ENCODE results near the gene SMARCAD1. TPM values are rescaled to one million over a fixed set of nuclear protein-coding genes. Genes with fewer than 3 reads are reported as not detected.

SMARCAD1 gene
- total and polyA plus RNA-seq, 2 experiments from 2014 or later: 23.8 to 86.2 TPM

DNA sequence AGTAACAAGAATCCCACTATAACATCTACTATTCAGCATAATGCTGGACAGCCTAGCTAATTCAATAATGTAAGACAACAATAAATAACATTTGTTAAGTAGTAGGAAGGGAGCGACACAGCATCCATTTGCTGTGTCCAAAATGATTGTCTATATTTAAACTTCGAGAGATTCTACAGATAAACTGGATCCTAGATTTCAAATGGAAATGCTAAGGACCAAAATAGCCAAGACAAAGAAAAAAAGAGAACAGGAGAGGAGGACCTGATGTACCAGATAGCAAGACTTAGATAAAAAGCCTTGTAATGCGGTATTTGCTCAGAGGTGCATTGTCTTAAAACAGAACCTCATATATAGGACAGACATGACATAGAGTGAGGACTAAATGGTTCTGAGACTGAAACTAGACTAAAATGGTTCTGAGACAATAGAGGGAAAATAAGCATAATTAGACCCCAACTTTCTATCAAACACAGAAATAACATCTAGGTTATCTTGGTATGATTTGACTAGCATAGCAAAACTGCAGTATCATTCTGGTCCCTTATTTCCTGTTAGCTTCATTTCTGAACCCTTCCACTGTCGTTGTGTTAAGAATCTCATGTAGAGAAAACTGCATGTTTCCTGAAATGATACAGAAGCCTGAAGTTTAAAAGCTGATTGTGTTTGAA is 131.2 kb downstream of the SMARCAD1 start (continued):
- TF ChIP-seq, protein P1, sequence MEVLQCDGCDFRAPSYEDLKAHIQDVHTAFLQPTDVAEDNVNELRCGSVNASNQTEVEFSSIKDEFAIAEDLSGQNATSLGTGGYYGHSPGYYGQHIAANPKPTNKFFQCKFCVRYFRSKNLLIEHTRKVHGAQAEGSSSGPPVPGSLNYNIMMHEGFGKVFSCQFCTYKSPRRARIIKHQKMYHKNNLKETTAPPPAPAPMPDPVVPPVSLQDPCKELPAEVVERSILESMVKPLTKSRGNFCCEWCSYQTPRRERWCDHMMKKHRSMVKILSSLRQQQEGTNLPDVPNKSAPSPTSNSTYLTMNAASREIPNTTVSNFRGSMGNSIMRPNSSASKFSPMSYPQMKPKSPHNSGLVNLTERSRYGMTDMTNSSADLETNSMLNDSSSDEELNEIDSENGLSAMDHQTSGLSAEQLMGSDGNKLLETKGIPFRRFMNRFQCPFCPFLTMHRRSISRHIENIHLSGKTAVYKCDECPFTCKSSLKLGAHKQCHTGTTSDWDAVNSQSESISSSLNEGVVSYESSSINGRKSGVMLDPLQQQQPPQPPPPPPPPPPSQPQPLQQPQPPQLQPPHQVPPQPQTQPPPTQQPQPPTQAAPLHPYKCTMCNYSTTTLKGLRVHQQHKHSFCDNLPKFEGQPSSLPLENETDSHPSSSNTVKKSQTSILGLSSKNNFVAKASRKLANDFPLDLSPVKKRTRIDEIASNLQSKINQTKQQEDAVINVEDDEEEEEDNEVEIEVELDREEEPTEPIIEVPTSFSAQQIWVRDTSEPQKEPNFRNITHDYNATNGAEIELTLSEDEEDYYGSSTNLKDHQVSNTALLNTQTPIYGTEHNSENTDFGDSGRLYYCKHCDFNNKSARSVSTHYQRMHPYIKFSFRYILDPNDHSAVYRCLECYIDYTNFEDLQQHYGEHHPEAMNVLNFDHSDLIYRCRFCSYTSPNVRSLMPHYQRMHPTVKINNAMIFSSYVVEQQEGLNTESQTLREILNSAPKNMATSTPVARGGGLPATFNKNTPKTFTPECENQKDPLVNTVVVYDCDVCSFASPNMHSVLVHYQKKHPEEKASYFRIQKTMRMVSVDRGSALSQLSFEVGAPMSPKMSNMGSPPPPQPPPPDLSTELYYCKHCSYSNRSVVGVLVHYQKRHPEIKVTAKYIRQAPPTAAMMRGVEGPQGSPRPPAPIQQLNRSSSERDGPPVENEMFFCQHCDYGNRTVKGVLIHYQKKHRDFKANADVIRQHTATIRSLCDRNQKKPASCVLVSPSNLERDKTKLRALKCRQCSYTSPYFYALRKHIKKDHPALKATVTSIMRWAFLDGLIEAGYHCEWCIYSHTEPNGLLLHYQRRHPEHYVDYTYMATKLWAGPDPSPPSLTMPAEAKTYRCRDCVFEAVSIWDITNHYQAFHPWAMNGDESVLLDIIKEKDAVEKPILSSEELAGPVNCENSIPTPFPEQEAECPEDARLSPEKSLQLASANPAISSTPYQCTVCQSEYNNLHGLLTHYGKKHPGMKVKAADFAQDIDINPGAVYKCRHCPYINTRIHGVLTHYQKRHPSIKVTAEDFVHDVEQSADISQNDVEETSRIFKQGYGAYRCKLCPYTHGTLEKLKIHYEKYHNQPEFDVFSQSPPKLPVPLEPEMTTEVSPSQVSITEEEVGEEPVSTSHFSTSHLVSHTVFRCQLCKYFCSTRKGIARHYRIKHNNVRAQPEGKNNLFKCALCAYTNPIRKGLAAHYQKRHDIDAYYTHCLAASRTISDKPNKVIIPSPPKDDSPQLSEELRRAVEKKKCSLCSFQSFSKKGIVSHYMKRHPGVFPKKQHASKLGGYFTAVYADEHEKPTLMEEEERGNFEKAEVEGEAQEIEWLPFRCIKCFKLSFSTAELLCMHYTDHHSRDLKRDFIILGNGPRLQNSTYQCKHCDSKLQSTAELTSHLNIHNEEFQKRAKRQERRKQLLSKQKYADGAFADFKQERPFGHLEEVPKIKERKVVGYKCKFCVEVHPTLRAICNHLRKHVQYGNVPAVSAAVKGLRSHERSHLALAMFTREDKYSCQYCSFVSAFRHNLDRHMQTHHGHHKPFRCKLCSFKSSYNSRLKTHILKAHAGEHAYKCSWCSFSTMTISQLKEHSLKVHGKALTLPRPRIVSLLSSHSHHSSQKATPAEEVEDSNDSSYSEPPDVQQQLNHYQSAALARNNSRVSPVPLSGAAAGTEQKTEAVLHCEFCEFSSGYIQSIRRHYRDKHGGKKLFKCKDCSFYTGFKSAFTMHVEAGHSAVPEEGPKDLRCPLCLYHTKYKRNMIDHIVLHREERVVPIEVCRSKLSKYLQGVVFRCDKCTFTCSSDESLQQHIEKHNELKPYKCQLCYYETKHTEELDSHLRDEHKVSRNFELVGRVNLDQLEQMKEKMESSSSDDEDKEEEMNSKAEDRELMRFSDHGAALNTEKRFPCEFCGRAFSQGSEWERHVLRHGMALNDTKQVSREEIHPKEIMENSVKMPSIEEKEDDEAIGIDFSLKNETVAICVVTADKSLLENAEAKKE (CRISPR knock-in tag; IDR thresholded peaks at IDR 0.05): no peak
- no peak for TF ChIP-seq ZNF331 (CRISPR knock-in tag; IDR thresholded peaks at IDR 0.05; ENCODE audit: low read depth)
- TF ChIP-seq JUNB (IDR thresholded peaks at IDR 0.05; ENCODE audit: unreplicated experiment): no peak
- TF ChIP-seq STAT1 (IDR thresholded peaks at IDR 0.05; ENCODE audit: unreplicated experiment): no peak
- no peak for TF ChIP-seq EZH2 (IDR thresholded peaks at IDR 0.05; ENCODE audit: low read depth, unreplicated experiment)
- no peak for TF ChIP-seq POLR2AphosphoS5 (IDR thresholded peaks at IDR 0.05; ENCODE audit: low read depth)

DNA sequence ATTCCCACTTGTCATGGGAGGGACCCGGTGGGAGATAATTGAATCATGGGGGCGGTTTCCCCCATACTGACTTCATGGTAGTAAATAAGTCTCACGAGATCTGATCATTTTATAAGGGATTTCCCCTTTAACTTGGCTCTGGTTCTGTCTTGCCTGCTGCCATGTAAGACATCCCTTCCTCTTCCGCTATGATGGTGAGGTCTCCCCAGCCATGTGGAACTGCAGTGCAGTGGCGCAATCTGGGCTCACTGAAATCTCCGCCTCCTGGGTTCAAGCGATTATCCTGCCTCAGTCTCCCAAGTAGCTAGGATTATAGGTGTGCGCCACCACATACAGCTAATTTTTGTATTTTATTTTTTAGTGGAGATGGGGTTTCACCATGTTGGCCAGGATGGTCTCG is 132.1 kb downstream of the SMARCAD1 start:
- H3K9me2 ChIP-seq (ENCODE audit: insufficient read depth): no peaks in the 10 kb centered on the region
- no peaks in the 10 kb centered on the region for H3F3A ChIP-seq (replicated peaks; ENCODE audit: low read depth)
- H3K27me3 Mint-ChIP-seq (ENCODE audit: insufficient read depth, low read depth, poor library complexity): peaks cover 2% of the 10 kb centered on the region
- no peaks in the 10 kb centered on the region for H3K27me3 ChIP-seq (ENCODE audit: insufficient read depth)
- H3K79me2 ChIP-seq (replicated peaks; ENCODE audit: insufficient read depth): no peaks in the 10 kb centered on the region
- H3K27ac Mint-ChIP-seq: no peak overlapping the region
- no peak for TF ChIP-seq EZH2 (IDR thresholded peaks at IDR 0.05; ENCODE audit: low read depth, unreplicated experiment)
- no peak for TF ChIP-seq ZNF114 (CRISPR knock-in tag; IDR thresholded peaks at IDR 0.05)
- no peak for TF ChIP-seq POLR2AphosphoS5 (IDR thresholded peaks at IDR 0.05; ENCODE audit: low read depth)
- no peak for TF ChIP-seq NANOG (IDR thresholded peaks at IDR 0.05; ENCODE audit: borderline replicate concordance)
- no peak for TF ChIP-seq EZH2phosphoT487 (IDR thresholded peaks at IDR 0.05; ENCODE audit: unreplicated experiment)
- TF ChIP-seq, protein P2, sequence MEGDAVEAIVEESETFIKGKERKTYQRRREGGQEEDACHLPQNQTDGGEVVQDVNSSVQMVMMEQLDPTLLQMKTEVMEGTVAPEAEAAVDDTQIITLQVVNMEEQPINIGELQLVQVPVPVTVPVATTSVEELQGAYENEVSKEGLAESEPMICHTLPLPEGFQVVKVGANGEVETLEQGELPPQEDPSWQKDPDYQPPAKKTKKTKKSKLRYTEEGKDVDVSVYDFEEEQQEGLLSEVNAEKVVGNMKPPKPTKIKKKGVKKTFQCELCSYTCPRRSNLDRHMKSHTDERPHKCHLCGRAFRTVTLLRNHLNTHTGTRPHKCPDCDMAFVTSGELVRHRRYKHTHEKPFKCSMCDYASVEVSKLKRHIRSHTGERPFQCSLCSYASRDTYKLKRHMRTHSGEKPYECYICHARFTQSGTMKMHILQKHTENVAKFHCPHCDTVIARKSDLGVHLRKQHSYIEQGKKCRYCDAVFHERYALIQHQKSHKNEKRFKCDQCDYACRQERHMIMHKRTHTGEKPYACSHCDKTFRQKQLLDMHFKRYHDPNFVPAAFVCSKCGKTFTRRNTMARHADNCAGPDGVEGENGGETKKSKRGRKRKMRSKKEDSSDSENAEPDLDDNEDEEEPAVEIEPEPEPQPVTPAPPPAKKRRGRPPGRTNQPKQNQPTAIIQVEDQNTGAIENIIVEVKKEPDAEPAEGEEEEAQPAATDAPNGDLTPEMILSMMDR (conservative IDR thresholded peaks at IDR 0.05; ENCODE audit: low read depth in 2 of 2): no peak
- no peak for TF ChIP-seq CREB1 (CRISPR knock-in tag; IDR thresholded peaks at IDR 0.05; ENCODE audit: low read depth)
- TF ChIP-seq, protein P3, sequence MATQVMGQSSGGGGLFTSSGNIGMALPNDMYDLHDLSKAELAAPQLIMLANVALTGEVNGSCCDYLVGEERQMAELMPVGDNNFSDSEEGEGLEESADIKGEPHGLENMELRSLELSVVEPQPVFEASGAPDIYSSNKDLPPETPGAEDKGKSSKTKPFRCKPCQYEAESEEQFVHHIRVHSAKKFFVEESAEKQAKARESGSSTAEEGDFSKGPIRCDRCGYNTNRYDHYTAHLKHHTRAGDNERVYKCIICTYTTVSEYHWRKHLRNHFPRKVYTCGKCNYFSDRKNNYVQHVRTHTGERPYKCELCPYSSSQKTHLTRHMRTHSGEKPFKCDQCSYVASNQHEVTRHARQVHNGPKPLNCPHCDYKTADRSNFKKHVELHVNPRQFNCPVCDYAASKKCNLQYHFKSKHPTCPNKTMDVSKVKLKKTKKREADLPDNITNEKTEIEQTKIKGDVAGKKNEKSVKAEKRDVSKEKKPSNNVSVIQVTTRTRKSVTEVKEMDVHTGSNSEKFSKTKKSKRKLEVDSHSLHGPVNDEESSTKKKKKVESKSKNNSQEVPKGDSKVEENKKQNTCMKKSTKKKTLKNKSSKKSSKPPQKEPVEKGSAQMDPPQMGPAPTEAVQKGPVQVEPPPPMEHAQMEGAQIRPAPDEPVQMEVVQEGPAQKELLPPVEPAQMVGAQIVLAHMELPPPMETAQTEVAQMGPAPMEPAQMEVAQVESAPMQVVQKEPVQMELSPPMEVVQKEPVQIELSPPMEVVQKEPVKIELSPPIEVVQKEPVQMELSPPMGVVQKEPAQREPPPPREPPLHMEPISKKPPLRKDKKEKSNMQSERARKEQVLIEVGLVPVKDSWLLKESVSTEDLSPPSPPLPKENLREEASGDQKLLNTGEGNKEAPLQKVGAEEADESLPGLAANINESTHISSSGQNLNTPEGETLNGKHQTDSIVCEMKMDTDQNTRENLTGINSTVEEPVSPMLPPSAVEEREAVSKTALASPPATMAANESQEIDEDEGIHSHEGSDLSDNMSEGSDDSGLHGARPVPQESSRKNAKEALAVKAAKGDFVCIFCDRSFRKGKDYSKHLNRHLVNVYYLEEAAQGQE (IDR thresholded peaks at IDR 0.05; ENCODE audit: unreplicated experiment): no peak
- TF ChIP-seq ZNF331 (CRISPR knock-in tag; IDR thresholded peaks at IDR 0.05; ENCODE audit: low read depth): no peak
- DNase-seq (ENCODE audit: low spot score): no peak
- no peaks in the 10 kb centered on the region for H3K9me3 Mint-ChIP-seq
- no peak overlapping the region for H3K4me2 ChIP-seq
- ATAC-seq: no peak
- no peaks in the 10 kb centered on the region for H3K36me3 Mint-ChIP-seq (ENCODE audit: low read depth)
- no peak overlapping the region for H3K4me3 Mint-ChIP-seq
- H2AFZ ChIP-seq: no peak overlapping the region
- H3K27ac ChIP-seq (ENCODE audit: low read depth): no peak overlapping the region
- H3K4me3 ChIP-seq: no peak overlapping the region
- H3K4me1 Mint-ChIP-seq: no peaks in the 10 kb centered on the region
- H3K36me3 ChIP-seq (ENCODE audit: insufficient read depth): no peaks in the 10 kb centered on the region
- H4K20me1 ChIP-seq (replicated peaks; ENCODE audit: insufficient read depth): no peaks in the 10 kb centered on the region
- no peaks in the 10 kb centered on the region for H3K4me1 ChIP-seq (ENCODE audit: insufficient read depth)

Data from GM23338 (cell line).